ENCODE results near the gene ZDHHC11B. TPM values are rescaled to one million over a fixed set of nuclear protein-coding genes. Genes with fewer than 3 reads are reported as not detected.
"Not testable (repeated sequence)": the region's sequence is repeated elsewhere in the genome, so short reads cannot be mapped to it uniquely, and the experiment has no call there.

Gene ZDHHC11B, protein sequence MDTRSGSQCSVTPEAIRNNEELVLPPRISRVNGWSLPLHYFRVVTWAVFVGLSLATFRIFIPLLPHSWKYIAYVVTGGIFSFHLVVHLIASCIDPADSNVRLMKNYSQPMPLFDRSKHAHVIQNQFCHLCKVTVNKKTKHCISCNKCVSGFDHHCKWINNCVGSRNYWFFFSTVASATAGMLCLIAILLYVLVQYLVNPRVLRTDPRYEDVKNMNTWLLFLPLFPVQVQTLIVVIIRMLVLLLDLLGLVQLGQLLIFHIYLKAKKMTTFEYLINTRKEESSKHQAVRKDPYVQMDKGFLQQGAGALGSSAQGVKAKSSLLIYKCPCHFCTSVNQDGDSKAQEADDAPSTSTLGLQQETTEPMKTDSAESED
- 5.6 TPM for total RNA-seq

DNA sequence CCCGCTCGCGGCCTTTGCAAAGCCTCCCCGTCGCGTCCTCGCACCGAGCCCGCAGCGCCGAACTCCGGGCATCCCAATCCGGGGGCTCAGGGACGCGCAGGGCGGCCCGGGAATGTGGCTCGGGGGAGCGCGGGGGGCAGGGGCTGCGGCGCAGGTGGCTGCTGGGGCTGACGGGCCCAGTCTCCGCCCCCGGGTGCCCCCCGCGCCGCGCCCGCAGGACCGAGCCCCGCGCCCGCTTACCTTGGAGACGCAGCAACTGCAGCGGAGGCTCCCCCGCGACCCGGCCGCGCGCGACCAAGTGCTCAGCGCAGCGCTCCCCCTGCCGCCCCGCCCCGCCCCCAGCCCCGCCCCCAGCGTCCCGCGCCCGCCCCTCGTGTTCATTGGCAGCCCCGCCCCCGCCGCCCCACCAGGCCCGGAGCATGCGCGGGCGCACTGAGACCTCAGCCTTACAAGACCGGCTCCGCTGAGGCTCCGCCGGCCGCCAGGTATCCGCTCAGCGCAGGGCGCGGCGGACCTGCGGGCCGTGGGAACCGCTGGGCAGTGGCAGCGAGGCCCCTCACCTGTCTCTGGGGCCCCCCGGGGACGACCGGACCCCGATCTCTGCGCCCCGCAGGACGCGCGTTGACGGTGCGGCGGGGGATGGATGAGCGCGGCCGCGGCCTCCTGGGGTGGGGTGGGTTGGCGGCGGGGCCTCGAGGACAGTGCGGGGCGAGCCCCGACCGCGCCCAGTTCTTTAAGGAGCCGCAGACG, at the start of gene ZDHHC11B:
Gene ZDHHC11B (minus strand): TSS at position 302 of the 750 bp plus-strand sequence. CDS start 17,810 bp downstream, outside the sequence.
- peak; percentile 64 for DNase-seq

DNA sequence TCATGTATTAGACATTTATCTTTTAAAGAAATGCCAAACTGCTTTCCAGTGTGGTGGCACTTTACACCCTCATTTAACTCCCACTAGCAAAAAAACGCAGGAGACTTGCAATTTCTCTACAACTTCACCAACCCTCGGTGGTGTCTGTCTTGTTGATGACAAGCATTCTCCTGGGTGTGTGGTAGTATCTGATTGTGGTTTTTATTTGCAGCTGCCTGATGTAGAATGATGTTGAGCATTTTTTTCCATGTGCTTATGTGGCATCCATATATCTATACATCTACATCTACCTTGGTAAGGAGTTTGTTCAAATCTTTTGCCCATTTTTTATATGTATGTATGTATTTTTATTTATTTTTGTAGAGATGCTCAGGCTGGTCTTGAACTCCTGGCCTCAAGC, 49.5 kb upstream of the ZDHHC11B start:
- not testable (repeated sequence) for DNase-seq

DNA sequence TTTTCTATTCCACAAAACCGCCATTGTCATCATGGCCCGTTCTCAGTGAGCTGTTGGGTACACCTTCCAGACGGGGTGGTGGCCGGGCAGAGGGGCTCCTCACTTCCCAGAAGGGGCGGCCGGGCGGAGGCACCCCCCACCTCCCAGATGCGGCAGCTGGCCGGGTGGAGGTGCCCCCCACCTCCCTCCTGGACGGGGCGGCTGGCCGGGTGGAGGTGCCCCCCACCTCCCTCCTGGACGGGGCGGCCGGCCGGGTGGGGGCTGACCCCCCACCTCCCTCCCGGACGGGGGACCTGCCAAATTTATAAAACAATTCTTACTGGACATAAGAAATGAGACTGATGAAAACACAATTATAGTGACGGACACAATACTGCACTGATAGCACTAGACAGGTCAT, 43.7 kb upstream of the ZDHHC11B start:
- DNase-seq: not testable (repeated sequence)

DNA sequence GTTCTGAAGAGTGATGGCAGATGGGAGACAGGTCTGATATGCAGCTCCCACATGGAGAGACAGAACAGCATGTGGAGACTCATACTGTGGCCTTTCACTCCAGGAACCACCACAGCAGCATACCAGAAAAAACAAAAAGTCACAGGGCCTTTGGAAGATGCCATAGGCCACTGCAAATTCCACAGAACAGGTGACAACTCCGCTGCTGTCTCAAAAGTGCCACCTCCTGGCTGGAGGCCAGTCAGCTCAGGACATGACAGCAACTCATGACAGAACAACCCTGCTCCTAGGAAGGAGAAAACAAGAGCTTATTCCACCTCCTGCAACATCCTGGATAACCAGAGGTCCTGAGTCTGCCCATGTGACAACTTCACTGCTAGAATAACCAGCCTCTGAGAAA, 41.0 kb upstream of the ZDHHC11B start:
- not testable (repeated sequence) for DNase-seq

DNA sequence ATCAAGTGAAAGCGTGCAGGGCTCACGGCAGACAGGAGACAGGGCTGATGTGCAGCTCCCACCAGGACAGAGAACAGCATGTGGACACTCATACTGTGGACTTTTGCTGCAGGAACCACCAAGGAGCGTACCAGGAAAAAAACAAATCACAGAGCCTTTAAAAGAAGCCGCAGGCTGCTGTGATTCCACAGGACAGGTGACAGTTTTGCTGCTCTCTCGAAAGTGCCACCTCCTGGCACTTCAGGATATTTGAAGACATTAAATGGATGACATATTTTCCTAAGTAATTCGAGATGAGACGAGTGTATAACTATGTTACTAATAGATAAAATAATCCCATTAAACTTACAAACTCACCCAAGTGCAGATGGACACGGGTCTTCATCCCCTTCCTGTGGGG, 37.0 kb upstream of the ZDHHC11B start:
- DNase-seq: no peak

DNA sequence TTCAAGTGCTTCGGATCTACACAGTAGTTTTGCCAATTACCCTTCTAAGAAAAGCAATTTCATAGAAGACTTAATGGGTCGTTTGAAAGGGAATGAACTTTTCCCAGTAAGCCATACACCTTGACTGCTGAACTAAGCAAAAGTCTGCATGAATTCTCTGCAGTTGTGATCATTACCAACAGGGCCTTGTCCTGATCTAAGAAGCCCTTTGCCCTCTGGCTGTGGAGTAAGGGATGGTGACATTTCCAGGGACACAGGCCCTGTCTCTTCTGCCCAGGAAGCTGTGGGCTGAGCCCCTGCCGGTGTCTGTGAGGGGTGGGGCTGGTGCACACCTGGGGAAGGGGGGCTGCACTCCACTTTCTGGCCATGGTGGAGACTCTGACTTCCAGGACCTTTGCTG, 35.7 kb upstream of the ZDHHC11B start:
- no peak for DNase-seq

DNA sequence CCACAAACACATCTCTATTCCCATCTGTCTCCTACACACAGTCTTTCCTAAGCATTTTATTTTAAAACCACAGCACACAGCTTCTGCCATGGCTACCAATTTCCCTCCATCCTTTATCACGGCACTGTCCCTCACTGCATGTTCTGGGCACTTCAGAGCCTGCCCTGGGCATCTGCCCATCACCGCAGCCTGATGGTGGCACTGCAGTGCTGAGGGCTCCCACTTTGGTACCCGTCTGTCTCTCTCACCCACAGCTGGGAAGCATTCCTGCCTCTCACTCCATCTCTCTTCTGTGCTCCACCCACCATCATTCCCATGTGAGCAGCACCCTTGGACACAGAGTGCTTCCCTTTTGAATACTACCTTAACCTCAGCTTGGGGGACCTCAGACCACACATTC, 34.5 kb upstream of the ZDHHC11B start:
- DNase-seq: no peak

DNA sequence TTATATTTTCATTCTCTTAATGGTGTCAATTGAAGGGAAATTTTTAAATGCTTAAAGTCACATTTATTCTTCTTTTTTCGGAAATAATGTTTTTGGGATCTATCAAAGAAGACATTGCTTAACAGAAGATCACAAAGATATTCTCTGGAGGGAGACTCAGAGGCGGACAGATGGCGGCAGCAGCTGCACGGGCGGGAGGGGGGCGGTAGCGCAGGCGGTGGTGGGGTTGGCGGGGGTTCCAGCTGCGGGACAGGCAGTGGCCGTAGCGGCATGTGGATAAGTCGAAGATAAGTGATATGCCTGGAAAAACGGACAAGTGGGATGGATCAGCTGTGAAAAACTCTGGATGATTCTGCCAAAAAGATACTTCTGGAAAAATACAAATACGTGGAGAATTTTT, 31.6 kb upstream of the ZDHHC11B start:
- DNase-seq: no peak

DNA sequence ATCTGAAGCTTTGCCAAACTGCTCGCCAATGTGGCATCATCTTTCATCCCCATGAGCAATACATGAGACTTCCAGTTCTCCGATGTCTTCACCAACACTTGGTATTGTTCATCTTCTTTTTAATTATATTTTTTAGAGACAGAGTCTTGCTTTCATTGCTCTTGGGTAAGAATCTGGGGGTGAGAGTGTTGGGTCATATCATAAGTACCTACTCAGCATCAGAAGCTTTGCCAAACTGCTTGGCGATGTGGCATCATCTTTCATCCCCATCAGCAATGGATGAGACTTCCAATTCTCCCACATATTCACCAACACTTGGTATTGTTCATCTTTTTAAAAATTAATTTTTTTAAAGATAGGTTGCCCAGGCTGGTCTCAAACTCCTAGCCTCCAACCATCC, 30.9 kb upstream of the ZDHHC11B start:
- no peak for DNase-seq

DNA sequence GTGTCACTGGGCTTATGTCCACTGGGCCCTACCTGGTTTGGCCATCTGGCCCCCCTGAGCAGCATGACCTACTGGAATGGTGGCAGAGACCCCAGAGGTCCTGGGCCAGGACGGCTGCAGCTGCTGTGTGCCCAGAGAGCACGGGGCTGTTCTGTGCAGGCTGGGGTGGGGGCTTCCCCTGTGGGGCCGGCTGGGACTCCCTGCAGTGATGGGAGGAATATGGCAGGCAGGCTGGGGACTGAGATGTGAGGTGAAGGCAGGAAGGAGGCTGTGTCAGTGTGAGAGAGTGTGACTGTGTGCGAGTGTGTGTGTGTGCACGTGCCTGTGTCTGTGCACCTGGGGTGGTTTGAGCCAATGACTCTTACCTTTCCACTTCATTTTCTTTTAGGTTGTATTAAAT, 29.0 kb upstream of the ZDHHC11B start:
- DNase-seq: not testable (repeated sequence)

DNA sequence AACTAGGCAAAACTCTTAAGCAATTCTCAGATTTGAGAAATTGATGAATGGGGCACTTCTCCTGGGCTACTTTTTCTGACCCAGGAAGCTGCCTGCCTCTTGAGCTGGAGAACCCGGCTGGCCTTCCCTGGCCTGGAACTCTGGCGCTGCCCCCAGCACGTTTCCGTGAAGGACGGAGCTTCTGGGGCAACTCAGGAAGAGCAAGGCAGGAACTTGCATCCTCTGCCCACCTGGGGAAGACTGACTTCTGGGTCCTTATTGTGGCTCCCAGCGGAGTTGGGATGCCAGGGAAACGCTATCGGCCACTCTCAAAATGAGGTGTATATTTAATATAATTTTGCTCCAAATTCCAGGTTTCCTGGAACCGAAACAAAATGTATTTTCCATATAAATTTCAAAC, 26.9 kb upstream of the ZDHHC11B start:
- not testable (repeated sequence) for DNase-seq

DNA sequence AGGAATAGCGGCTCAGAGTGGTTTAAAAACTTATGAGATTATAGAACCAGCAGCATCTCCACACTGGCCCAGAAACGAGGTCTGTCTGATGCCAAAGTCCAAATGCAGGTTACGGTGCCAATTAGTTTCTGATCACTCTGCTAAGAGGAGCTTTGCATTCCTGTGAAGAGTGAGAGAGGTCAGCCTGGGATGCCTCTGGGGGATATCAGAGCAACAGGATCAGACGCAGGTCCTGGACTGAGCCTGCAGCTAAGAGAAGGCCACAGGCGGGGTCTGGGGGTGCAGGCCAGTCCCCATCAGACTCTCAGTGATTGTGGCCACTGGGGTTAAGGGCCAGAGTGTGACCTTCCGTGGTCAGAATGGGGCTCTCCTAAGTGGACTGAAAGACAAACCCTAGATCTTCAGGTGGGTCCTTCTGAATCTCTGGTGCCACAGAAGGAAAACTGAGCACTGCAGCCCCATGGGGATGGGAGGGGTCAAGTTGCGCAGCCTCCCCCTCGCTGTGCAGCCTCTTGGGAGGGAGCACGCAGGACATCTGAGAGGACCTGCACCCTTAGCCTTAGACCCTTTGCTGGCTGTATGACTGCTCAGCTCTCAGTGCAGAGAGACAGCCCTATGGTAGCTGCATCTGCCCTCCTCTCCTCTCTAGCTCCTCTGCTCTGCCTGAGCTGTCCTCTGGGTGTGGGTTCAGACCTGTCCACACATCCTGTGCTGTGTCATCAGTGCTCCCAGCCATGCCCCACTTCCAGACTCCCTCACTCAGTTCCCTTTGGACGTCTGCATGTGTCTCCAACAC, 23.4 kb upstream of the ZDHHC11B start:
- not testable (repeated sequence) for DNase-seq

DNA sequence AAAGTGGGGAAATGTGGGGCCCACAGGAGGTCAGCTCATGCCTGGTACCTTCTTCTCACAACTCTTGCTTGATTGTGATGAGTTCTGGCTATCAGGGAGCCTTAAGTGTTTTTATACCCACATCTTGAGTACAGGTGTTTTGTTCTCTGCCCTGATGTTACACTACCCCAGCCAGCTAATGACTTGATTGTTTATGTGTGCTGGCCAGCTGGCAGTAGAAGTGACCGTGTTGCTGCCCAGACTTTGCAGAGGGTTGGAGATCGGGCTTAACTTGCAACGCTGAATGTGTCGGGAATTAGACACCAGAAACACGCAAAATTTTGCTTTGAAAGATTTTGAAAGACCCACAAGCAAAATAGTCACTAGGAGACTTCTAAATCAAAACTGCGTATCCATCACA, 16.9 kb upstream of the ZDHHC11B start:
- DNase-seq: no peak

DNA sequence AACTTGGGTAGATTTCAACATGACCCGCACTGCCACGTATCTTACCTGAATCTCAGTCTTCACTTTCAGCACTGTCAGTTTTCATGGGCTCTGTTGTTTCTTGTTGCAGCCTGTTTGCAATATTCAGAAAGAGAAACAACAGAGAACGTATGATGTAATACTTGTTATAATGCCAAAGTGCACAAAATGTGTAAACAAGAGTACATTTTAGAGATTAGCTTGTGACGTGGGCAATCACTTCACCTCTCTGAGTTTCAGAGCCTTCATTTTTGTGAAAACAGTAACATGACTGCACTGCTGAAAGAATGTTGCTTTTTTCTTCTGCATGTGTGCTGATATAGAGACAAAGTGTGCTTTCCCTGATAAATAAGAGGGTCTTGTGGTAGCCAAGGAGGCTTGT, 16.5 kb upstream of the ZDHHC11B start:
- not testable (repeated sequence) for DNase-seq

DNA sequence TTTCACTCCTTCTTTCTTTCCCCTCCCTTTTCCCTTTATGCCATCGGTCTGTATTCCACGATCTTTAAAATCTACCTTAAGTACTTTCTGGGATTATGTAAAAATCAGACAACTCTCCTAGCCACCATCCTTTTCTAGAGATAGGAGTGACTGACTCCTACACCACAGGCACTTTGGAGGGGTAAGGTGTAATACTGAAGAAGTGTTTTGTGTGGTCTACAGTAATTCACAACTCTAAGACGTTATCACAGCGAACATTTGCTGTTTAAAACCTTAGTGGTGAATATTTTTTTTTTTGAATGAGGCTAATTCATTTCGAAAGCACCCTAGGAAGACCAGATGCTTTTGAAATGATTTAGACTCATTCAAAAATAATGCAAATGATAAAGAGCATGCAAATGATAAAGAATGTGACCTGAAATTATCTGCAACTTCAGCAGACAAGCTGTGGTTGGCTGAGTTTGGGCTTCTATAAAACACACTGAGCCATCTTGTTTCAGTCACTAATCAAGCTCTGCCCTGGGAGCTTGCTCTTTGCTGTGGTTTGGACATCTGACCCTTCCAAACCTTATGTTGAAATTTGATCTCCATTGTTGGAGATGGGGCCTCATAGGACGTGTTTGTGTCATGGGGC, 14.1 kb upstream of the ZDHHC11B start:
- DNase-seq: not testable (repeated sequence)

DNA sequence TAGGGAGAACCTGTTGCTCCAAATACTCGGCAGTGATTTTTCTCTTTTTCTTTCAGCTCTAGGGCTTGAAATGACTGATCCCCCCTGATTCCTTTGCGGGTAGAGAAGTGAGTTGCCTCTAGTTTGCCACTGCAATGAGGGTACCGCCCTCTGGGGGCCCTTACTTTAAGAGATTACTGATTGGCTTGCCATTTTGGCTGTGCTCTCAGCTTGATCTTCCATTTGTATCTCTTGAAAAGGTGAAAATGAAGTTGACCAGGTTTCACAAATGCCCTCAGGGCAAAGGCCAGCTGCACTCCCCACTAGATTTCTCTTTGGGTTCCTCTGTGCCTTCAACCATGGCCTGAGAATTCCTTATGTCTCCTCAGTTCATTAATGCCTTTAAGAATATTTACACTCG, 13.5 kb upstream of the ZDHHC11B start:
- DNase-seq: not testable (repeated sequence)

DNA sequence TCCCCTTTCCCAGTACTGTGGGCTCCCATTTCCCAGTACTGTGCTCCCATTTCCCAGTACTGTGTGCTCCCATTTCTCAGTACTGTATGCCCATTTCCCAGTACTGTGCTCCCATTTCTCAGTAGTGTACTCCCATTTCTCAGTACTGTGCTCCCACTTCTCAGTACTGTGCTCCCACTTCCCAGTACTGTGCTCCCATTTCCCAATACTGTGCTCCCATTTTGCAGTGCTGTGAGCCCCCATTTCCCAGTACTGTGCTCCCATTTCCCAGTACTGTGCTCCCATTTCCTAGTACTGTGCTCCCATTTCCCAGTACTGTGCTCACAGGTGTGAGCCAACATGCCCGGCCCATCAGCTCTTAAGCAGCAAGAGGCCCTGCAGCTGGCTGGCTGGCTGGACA, 11.3 kb upstream of the ZDHHC11B start:
- not testable (repeated sequence) for DNase-seq

DNA sequence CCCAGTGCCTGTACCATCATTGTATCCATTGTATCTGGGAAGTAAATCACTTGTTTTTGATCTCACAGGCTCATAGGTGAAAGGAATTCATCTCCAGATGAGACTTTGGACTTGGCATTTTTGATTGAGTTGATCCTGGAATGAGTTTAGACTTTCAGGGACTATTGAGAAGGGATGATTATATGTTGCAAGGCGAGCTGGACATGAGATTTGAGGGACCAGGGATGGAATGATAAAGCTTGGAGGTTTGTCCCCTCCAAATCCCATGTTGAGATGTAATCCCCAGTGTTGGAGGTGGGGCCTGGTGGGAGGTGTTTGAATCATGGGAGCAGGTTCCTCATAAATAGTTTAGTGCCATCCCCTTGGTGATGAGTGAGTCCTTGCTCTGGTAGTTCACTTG, 10.4 kb upstream of the ZDHHC11B start:
- DNase-seq: not testable (repeated sequence)

DNA sequence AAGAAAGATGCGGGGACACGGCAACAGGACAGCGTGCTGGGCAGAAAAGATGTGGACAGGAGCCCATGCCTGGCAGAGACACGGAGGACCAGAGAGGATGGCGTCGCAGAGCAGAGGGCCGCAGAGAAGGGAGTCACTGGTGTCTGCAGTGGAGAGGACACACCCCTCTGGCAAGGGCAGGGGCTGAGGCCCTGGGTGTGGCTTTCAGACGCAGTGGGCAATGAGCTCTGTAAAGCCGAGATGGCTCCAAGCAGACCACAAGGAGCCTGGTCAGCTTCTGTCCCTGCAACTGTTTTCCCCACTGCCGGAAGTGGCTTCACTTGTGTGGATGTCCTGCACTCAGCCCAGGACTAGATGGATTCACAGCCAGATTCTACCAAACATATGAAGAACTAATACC, 4.2 kb upstream of the ZDHHC11B start:
- not testable (repeated sequence) for DNase-seq

DNA sequence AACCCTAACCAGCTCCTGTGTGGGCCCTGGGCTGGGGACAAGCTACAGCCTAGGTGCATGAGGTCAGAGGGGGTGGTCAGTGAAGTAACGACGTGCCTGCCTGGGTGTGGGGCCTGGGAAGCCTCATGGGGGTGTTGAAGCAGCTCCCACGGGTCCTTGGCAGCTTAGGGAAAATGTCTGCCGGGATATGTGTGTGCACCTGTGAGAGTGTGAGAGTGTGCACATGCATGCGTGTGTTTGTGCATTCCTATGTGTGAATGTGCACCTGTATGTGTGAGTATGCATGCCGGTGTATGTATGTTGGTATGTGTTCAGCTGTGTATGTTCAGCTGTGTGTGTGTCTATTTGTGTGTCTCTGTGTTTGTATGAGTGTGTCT, 3.3 kb upstream of the ZDHHC11B start:
- not testable (repeated sequence) for DNase-seq

DNA sequence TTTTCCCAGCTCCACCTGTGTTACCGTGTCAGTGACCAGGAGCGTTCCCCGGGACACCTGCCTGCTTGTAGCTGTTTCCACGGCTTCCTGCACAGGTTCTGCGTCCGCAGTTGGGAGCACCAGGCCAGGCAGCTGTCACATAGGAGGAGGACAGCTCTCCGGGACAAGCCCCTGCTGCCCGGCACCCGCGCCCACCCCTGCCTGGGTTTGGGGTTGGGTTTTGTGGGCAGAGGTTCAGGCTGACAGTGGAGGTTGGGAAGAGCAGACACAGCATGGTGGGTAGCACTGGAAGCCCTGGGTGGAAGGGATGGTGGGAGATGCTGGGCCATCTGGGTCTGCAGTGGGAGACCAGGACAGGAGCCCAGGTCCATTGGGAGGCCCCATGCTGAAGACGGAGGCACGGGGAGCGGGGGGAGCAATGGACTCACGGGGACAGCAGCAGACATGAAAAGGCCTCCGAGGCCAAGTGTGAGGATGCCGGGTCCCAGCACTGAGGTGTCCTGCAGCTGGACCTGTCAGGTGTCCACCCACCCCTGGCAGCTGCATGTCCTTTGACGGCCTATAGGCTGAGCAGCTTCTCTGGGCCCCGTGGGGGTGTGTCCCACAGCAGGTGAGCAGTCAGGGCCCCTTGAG, 2.8 kb upstream of the ZDHHC11B start:
- DNase-seq: not testable (repeated sequence)

DNA sequence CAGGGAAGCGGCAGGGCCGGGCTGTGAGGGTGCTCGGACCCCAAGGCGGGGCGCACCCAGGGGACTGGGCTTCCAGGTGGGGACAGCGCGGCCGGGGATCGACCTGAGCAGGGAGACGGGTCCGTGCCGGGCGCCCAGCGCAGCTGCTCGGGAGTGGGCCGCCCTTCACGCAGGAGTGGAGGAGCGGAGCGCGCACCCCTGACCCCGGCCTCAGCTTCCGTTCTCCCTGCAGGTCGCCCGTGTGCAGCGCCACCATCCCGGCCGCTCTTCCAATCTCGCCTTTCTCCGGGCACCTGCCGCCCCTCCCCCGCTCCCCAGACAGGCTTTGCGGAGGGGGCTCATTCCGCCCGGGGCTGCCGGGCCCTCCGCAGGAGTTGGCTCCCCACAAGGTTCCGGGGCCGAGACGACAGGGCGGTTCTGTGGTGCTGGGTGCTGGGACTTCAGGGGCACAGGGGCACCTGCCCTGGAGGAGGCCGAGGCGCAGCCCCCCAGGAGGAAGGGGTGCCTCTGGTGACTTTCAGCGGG, 714 bp upstream of the ZDHHC11B start:
- DNase-seq: not testable (repeated sequence)
